Mesodermal cell (in vitro differentiated cells): ENCODE results near the gene CLDN22.

Source experiments
- H3K27ac ChIP-seq: 2 replicates; pipeline ENCODE4 v1.7.0; 2013; ENCODE audit warnings: mild to moderate bottlenecking, low read depth, low read length, moderate library complexity; ENCODE audit not compliant: severe bottlenecking
- H3K36me3 ChIP-seq: 2 replicates; pipeline ENCODE4 v1.7.1; 2013; ENCODE audit warnings: mild to moderate bottlenecking, low read length, moderate library complexity; ENCODE audit not compliant: control insufficient read depth, insufficient read depth
- H3K4me1 ChIP-seq: one replicate; pipeline ENCODE4 v1.7.1; 2013; ENCODE audit warnings: mild to moderate bottlenecking, low read length; ENCODE audit not compliant: insufficient read depth, control insufficient read depth, poor library complexity, severe bottlenecking
- H3K4me3 ChIP-seq: 2 replicates; pipeline ENCODE4 v1.7.0; 2013; ENCODE audit warnings: low read length, control low read depth, mild to moderate bottlenecking; ENCODE audit not compliant: insufficient read depth, poor library complexity, severe bottlenecking; ENCODE audit errors: extremely low read depth
- H3K9me3 ChIP-seq: 2 replicates; pipeline ENCODE4 v1.7.1; 2013; ENCODE audit warnings: mild to moderate bottlenecking, low read length, moderate library complexity; ENCODE audit not compliant: control insufficient read depth
- WGBS, 2 experiments: methylation state at CpG; one replicate each; pipeline ENCODE4 v1.1.5; 2013; ENCODE audit warnings: missing lambda C conversion rate in 2 of 2; ENCODE audit not compliant: insufficient coverage in 2 of 2; 5-methylcytosine and 5-hydroxymethylcytosine counted together

CLDN22 gene

DNA sequence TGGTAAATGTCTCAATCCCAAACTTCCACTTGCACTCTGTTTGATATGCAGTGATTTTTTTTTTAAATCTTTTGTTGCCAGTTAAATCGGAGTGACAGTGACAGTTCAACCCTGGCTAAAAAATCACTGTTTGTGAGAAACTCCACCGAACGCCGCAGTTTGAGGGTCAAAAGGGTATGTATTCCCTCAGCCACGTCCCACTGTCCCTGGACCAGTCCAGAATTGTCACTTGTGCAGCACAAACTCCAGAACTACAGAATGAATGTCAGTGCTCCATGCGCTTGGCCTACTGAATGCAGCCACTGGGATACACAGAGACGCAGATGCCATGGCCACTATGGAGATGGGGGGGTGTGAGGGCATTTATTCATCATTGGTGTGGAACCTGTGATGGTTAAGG is 34.2 kb downstream of the CLDN22 start:
- no peaks in the 10 kb centered on the region for H3K9me3 ChIP-seq
- peaks cover 79% of the 10 kb centered on the region for H3K36me3 ChIP-seq
- WGBS, 2 experiments, result 87 to 98% methylated on average over 7 of the region's 7 CpGs
- no peaks in the 10 kb centered on the region for H3K4me1 ChIP-seq
- no peak overlapping the region for H3K27ac ChIP-seq
- no peak overlapping the region for H3K4me3 ChIP-seq

DNA sequence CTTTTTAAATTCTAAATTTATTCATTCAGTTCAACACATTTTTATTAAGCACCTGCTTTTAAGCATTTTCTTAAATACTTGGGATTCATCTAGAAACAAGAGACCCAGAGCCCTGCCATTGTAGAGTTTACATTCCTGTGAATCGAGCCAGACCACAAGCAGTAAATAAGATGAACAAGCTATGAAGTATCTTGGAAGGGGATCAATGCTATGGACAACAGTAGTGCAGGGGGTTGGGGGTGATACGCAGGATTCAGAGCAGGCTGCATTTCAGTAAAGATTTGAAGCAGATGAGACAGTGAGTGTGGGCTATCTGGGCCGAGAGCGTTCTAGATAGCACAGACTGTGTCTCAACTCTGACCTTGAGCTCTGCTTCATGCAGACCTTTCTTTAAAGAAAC is 35.1 kb downstream of the CLDN22 start:
- Histone ChIP-seq H3K36me3 (peaks cover 80% of the 10 kb centered on the region), H3K4me3 (no peak overlapping the region), H3K9me3 (no peaks in the 10 kb centered on the region), H3K4me1 (no peaks in the 10 kb centered on the region), H3K27ac (no peak overlapping the region)
- WGBS, 2 experiments, result 96 to 100% methylated on average over 2 of the region's 4 CpGs

DNA sequence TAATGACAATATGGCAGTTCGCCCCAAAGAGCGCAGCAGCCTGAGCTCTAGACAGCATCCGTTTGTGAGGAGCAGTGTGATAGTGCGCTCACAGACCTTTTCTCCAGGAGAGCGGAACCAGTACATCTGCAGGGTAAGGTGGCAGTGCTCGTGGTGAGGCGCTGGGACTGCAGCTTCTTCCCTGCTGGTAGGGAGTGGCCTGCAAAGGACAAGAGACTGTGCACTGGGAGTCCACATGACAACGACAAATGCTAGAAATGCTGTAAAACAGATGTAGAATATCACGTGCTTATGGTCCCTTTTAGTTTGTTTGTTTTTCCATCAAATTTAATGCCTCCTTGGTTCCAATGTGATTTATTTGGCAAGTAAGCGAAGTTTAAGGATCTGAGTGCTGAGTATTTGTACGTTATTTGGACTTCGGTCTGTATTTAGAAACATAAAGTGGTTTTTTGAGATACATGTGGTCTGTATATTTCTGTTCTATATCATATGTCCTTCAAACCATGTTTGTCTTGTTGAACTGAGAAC is 35.8 kb downstream of the CLDN22 start:
- H3K4me1 ChIP-seq, result no peaks in the 10 kb centered on the region
- H3K9me3 ChIP-seq, result no peaks in the 10 kb centered on the region
- H3K36me3 ChIP-seq, result peaks cover 76% of the 10 kb centered on the region
- no peak overlapping the region for H3K4me3 ChIP-seq
- H3K27ac ChIP-seq, result no peak overlapping the region
- WGBS, 2 experiments, result 89 to 99% methylated on average over 9 of the region's 12 CpGs

DNA sequence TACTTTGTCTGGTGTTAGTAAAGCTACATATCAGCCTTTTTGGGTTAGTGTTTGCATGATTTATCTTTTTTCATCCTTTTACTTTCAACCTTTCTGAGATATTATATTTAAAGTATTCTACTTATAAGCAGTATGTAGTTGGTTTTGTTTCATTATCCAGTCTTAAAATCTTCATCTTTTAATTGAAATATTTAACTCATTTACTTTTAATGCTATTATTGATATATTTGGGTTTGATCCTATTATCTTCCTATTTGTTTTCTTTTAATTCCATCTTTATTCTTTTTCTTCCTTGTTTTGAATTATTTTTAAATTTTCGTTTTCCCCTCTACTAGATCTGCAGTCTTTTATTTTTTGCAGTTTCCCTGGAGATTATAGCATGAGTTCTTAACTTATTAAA is 44.0 kb downstream of the CLDN22 start:
- Histone ChIP-seq H3K9me3 (peaks cover 19% of the 10 kb centered on the region), H3K4me3 (no peak overlapping the region), H3K36me3 (peaks cover 54% of the 10 kb centered on the region), H3K27ac (no peak overlapping the region), H3K4me1 (no peaks in the 10 kb centered on the region)
- no CpG with 5 or more reads among the region's 1 CpG for WGBS, 2 experiments

DNA sequence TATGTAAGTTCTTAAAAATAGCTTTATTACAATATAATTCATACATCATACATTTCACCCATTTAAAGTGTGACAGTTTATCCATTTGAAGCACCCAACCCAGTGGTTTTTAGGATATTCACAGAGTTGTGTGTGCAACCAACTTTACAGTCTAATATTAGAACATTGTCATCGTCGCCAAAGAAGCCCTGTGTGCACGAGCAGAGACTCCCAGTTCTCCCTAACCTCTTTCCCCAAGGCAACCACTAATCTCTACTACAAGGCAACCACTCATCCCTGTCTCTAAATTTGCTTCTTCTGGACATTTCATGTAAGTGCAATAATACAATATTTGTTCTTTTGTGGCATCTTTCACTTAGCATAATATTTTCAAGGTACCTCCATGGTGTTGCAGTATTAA is 47.7 kb downstream of the CLDN22 start:
- Histone ChIP-seq H3K27ac (no peak overlapping the region), H3K9me3 (peaks cover 19% of the 10 kb centered on the region), H3K36me3 (peaks cover 77% of the 10 kb centered on the region), H3K4me1 (no peaks in the 10 kb centered on the region), H3K4me3 (no peak overlapping the region)
- WGBS, 2 experiments, result 80 to 87% methylated on average over 1 to 3 of the region's 3 CpGs

DNA sequence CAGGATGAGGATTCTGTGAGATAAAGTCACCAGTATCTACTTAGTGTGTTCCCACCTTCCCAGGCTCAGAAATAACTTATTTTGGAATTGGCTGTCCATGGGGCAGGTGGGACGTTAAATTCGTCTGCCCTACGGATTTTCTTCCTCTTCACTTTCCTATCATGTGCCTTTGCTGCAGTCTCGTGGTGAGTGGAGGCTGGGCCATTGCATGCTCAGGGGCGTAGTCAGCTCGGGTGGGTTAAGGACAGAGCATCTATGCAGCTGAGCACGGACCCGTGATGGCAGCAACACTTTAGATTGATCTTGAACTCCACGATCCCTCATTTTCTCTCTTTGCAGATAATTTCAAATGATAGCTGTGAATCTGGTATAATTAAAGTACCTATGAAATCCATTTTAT is 51.5 kb downstream of the CLDN22 start:
- H3K27ac ChIP-seq, result no peak overlapping the region
- H3K4me3 ChIP-seq, result no peak overlapping the region
- peaks cover 91% of the 10 kb centered on the region for H3K36me3 ChIP-seq
- 92 to 93% methylated on average over 6 to 9 of the region's 9 CpGs for WGBS, 2 experiments
- peaks cover under 1% of the 10 kb centered on the region for H3K9me3 ChIP-seq
- no peaks in the 10 kb centered on the region for H3K4me1 ChIP-seq
